Adipocyte (in vitro differentiated cells): ENCODE measurements around the gene FADS2.

Experiments used
- DNase-seq: peaks from one replicate; pipeline ENCODE4 v3.0.0-alpha.2; 2015; ENCODE audit warnings: low read depth
- H3K27me3 ChIP-seq: replicated peaks from 2 replicates; pipeline ENCODE4 v1.7.0; 2013; ENCODE audit warnings: mild to moderate bottlenecking, low read length, moderate library complexity; ENCODE audit not compliant: control insufficient read depth, insufficient read depth
- H3K36me3 ChIP-seq: 2 replicates; pipeline ENCODE4 v1.7.0; 2013; ENCODE audit warnings: low read length, mild to moderate bottlenecking, moderate library complexity; ENCODE audit not compliant: control insufficient read depth, insufficient read depth, severe bottlenecking
- H3K4me1 ChIP-seq: 2 replicates; pipeline ENCODE4 v1.7.0; 2013; ENCODE audit warnings: mild to moderate bottlenecking, low read length, moderate library complexity; ENCODE audit not compliant: control insufficient read depth, insufficient read depth
- H3K4me3 ChIP-seq: 2 replicates; pipeline ENCODE4 v1.7.0; 2013; ENCODE audit warnings: mild to moderate bottlenecking, low read length, moderate library complexity
- H3K9ac ChIP-seq: 2 replicates; pipeline ENCODE4 v1.7.0; 2013; ENCODE audit warnings: mild to moderate bottlenecking, low read length, moderate library complexity
- H3K9me3 ChIP-seq: 2 replicates; pipeline ENCODE4 v1.7.0; 2013; ENCODE audit warnings: mild to moderate bottlenecking, low read length, moderate library complexity; ENCODE audit not compliant: control insufficient read depth

Gene FADS2

GRCh38 chr11:61840371-61840770 is 12.3 kb downstream of the FADS2 start:
- Histone ChIP-seq H3K4me1 (no peaks in the 10 kb centered on the region), H3K9me3 (no peaks in the 10 kb centered on the region), H3K9ac (no peak overlapping the region), H3K36me3 (peaks cover 82% of the 10 kb centered on the region), H3K27me3 (no peaks in the 10 kb centered on the region), H3K4me3 (no peak overlapping the region)
- DNase-seq = no peak

DNA sequence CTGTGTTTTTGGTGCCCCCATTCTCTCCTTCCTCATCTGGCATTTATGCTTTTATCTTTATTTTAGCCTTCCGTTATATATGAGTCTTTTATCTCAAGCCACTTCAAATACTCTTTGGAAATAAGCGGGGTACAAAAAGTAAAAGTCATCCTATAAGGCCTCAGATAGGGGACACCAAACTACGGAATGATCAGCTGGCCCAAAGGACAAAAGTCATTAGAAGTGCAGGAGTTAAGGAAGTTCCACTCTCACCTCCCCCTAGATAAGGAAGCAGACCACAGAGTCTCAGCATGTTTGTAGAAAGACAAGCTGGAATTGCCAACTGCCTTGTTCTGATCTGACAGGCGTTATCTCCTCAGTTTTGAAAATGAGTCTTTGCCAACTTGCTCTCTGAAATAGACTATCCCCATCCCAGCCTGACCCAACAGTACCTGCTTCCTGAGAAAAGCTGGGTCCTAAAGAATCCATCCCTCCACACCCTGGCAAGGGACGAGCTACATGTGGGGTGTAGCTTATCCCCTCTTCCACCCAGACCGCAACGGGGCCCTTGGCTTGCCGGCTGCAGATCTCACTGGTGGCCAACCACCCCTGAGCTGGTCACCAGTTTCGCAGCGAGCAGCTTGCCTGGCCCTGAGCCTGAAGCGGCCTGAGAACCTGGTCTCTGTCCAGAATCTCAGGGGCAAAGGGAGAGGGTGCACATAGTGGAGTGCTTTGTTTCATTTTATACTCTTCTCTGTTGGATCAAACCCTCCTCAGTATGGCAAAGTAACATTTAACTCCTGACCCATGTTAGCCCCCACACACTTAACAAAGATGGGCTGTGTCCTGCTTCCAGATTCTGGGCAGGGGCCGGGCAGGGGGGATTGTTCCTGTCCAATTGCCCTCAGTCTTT is 13.8 kb downstream of the FADS2 start:
- Histone ChIP-seq H3K9ac (no peak overlapping the region), H3K36me3 (peaks cover 92% of the 10 kb centered on the region)
- DNase-seq = no peak

DNA sequence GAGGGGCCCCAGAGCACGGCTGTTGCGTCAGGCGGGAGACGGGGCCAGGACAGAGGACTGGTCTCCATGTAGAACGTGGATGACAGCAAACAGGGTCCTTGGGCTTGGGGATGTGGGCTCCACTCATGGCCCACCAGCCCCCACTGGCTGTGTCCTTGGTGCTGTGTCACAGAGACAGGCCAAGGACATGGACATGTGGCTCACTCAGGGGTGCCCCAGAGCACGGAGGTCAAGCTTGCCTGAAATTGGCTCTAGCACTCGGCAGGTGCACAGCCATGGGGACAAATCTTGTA is 14.4 kb downstream of the FADS2 start:
- Histone ChIP-seq H3K9ac (no peak overlapping the region), H3K27me3 (no peaks in the 10 kb centered on the region), H3K4me3 (no peak overlapping the region), H3K36me3 (peaks cover 92% of the 10 kb centered on the region), H3K4me1 (no peaks in the 10 kb centered on the region), H3K9me3 (no peaks in the 10 kb centered on the region)
- no peak for DNase-seq

More for the DNA sequence above, 13.8 kb downstream of the FADS2 start:
- H3K4me3 ChIP-seq = no peak overlapping the region
- no peaks in the 10 kb centered on the region for H3K27me3 ChIP-seq
- H3K4me1 ChIP-seq = no peaks in the 10 kb centered on the region
- no peaks in the 10 kb centered on the region for H3K9me3 ChIP-seq

GRCh38 chr11:61844909-61845565 is 16.9 kb downstream of the FADS2 start:
- Histone ChIP-seq H3K4me1 (no peaks in the 10 kb centered on the region), H3K9me3 (no peaks in the 10 kb centered on the region), H3K27me3 (no peaks in the 10 kb centered on the region), H3K36me3 (peaks cover 94% of the 10 kb centered on the region), H3K9ac (no peak overlapping the region), H3K4me3 (no peak overlapping the region)
- DNase-seq = no peak

GRCh38 chr11:61846362-61847020 is 18.4 kb downstream of the FADS2 start:
- no peak overlapping the region for H3K9ac ChIP-seq
- no peak overlapping the region for H3K4me3 ChIP-seq
- H3K4me1 ChIP-seq = no peaks in the 10 kb centered on the region
- H3K27me3 ChIP-seq = no peaks in the 10 kb centered on the region
- peaks cover 94% of the 10 kb centered on the region for H3K36me3 ChIP-seq
- no peak for DNase-seq
- no peaks in the 10 kb centered on the region for H3K9me3 ChIP-seq

- H3K27me3 ChIP-seq = no peaks in the 10 kb centered on the region
- no peak overlapping the region for H3K9ac ChIP-seq
- no peak overlapping the region for H3K4me3 ChIP-seq
- no peak for DNase-seq
- no peaks in the 10 kb centered on the region for H3K9me3 ChIP-seq
- no peaks in the 10 kb centered on the region for H3K4me1 ChIP-seq
- peaks cover 91% of the 10 kb centered on the region for H3K36me3 ChIP-seq
Measured at GRCh38 chr11:61847914-61848581, 19.9 kb downstream of the FADS2 start.

- Histone ChIP-seq H3K36me3 (peaks cover 91% of the 10 kb centered on the region), H3K27me3 (no peaks in the 10 kb centered on the region), H3K9ac (no peak overlapping the region), H3K9me3 (no peaks in the 10 kb centered on the region), H3K4me1 (no peaks in the 10 kb centered on the region), H3K4me3 (no peak overlapping the region)
- DNase-seq = no peak
Measured at GRCh38 chr11:61848631-61849030, 20.5 kb downstream of the FADS2 start.

- H3K9ac ChIP-seq = no peak overlapping the region
- H3K4me3 ChIP-seq = no peak overlapping the region
- peaks cover 92% of the 10 kb centered on the region for H3K36me3 ChIP-seq
- H3K27me3 ChIP-seq = no peaks in the 10 kb centered on the region
- no peak for DNase-seq
- H3K4me1 ChIP-seq = no peaks in the 10 kb centered on the region
- no peaks in the 10 kb centered on the region for H3K9me3 ChIP-seq
Measured at GRCh38 chr11:61850687-61851086, 22.6 kb downstream of the FADS2 start.

DNA sequence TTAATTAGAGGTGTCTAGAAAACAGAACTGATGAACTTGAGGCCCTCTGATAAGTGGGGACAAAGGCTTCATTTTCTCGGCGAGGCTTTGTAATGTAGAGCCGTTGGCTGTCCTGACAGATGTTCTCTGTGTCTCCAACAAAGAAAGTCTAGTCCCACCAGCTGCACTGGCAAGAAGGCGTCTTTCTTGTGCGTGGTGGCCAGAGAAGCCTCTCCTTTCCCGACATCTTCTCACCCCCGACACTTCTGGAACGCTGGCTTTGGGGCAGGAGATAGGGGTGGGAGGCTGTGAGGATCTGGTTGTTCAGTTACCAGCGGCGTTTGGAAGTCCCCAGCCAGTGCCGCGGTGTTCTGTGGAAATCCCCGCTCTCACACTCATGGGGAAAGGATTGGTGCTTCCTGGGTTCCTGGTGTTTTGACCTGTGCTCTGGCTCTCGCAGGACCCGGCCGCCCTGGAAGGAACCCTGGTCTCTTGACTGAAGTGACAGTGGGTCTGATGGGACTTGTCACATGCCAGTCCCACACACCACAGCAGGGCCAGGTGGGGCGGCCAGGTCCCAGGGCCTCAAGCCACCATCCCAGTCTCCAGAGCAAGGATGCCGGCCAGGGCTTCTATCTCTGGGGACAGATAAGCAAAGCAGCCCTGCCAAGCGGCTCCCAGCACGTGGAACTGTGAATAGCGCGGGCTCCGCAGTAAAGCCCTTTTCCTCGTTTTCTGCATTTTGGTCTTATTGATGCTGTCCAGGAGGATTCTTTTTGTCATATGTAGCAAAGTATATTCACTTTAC is 23.2 kb downstream of the FADS2 start:
- Histone ChIP-seq H3K4me3 (no peak overlapping the region), H3K9me3 (no peaks in the 10 kb centered on the region), H3K27me3 (no peaks in the 10 kb centered on the region), H3K36me3 (peaks cover 88% of the 10 kb centered on the region), H3K4me1 (no peaks in the 10 kb centered on the region), H3K9ac (no peak overlapping the region)
- DNase-seq = no peak

GRCh38 chr11:61851900-61852295 is 23.8 kb downstream of the FADS2 start:
- Histone ChIP-seq H3K9me3 (no peaks in the 10 kb centered on the region), H3K27me3 (no peaks in the 10 kb centered on the region), H3K9ac (no peak overlapping the region), H3K4me3 (no peak overlapping the region), H3K36me3 (peaks cover 89% of the 10 kb centered on the region), H3K4me1 (no peaks in the 10 kb centered on the region)
- no peak for DNase-seq
